Measurements from ENCODE around the gene POLG2.

DNA sequence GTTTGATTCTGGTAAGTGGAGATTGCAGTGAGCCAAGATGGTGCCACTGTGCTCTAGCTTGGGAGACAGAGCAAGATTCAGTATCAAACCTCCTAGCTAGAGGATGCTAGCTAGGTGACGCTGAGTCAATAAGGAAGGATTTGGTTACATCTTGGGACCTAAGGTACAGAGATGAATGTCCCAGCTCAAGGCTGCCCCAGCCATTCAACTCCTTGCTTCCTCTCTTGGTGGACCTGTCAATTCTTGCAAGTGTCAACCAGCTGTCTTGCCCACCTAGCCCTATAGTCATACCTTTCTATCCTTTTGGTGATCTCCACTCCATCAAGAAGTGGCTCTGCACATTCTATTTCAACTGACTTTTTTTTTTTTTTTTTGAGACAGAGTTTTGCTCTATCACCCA is 49.3 kb downstream of the POLG2 start:
- no peak for TF ChIP-seq POLR2A (IDR thresholded peaks at IDR 0.05)
- TF ChIP-seq, protein P1, sequence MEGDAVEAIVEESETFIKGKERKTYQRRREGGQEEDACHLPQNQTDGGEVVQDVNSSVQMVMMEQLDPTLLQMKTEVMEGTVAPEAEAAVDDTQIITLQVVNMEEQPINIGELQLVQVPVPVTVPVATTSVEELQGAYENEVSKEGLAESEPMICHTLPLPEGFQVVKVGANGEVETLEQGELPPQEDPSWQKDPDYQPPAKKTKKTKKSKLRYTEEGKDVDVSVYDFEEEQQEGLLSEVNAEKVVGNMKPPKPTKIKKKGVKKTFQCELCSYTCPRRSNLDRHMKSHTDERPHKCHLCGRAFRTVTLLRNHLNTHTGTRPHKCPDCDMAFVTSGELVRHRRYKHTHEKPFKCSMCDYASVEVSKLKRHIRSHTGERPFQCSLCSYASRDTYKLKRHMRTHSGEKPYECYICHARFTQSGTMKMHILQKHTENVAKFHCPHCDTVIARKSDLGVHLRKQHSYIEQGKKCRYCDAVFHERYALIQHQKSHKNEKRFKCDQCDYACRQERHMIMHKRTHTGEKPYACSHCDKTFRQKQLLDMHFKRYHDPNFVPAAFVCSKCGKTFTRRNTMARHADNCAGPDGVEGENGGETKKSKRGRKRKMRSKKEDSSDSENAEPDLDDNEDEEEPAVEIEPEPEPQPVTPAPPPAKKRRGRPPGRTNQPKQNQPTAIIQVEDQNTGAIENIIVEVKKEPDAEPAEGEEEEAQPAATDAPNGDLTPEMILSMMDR (IDR thresholded peaks at IDR 0.05), result no peak
